Forelimb muscle (tissue), 1 donor: Measurements from ENCODE around the gene CERS5. TPM values are rescaled to one million over a fixed set of nuclear protein-coding genes. Genes with fewer than 3 reads are reported as not detected.

Experiments
- DNase-seq: peaks from one replicate; pipeline ENCODE4 v3.0.0-alpha.2; 2013; ENCODE audit warnings: low read depth
- polyA plus RNA-seq: library from polyadenylated mRNA; unstranded; fragments of 120-200 nt; gene quantifications from one replicate; pipeline ENCODE4 v1.2.1, GENCODE V29; 2013; ENCODE audit not compliant: insufficient read length

Gene CERS5, protein sequence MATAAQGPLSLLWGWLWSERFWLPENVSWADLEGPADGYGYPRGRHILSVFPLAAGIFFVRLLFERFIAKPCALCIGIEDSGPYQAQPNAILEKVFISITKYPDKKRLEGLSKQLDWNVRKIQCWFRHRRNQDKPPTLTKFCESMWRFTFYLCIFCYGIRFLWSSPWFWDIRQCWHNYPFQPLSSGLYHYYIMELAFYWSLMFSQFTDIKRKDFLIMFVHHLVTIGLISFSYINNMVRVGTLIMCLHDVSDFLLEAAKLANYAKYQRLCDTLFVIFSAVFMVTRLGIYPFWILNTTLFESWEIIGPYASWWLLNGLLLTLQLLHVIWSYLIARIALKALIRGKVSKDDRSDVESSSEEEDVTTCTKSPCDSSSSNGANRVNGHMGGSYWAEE
- polyA plus RNA-seq = 48.7 TPM

GRCh38 chr12:50167049-50167828 is at the start of gene CERS5:
Gene CERS5, minus strand, starts transcription at chr12:50167369. Its CDS starts 72 bp downstream, at chr12:50167297.
- DNase-seq = peak; percentile 95

DNA sequence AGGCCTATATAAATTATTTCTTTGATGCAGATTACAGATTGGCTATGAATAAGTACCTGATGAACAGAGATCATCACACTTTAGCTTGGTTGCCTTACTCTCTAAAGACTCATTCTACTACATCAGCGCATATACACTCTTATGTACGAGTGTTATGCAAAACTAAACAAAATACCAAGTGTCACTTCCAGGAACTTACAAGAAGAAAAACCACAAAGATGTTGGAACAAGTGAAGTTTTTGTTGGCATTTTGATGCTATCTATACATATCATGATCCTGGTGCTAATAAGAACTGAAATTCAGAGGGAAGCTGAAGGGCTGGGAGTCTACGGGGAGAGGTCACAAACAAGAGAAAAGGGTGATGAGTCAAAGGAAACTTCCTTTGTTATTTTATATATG is 47.9 kb upstream of the CERS5 start:
- no peak for DNase-seq

DNA sequence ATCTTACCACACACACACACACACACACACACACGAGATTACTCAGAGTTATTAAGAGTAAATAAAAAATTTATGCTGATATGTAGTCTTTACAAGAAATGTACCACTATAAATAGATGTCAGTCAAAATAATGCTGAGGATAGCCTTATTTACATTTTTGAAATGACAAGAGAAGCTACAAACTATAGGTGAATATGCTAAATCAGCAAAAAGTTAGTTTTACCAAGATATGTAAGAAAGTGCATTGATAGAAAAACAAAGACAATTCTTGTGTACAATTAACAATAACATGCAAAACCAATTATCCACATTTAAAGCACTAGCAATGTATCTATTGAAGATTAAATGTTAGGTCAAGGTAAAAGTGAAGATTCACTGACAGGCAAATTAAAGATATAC is 46.8 kb upstream of the CERS5 start:
- DNase-seq = no peak

GRCh38 chr12:50213439-50213838 is 46.3 kb upstream of the CERS5 start:
- no peak for DNase-seq

DNA sequence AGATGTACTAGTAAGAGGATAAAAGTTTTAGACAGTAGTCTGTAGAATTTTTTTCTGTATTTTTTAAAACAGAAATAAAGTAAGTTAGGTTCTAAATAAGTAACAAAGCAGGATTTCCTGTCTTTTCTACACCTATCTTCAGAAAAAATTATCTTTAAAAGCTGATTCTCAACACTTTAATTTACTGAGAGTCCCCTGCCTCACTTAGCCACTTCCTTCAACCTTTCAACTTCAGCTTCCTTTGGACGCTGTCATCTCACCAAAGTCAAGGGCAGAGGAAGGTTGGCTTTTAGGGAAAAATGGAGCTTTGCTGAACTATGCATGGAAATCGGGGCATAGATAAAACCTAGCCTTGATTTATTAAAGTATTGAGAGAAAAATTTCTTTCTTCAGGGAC is 44.9 kb upstream of the CERS5 start:
- DNase-seq = no peak

GRCh38 chr12:50211392-50212070 is 44.4 kb upstream of the CERS5 start:
- no peak for DNase-seq

- DNase-seq = no peak
These were observed 40.3 kb upstream of the CERS5 start for GRCh38 chr12:50207424-50207823.

- DNase-seq = no peak
These were observed 38.5 kb upstream of the CERS5 start for GRCh38 chr12:50205648-50206047.

DNA sequence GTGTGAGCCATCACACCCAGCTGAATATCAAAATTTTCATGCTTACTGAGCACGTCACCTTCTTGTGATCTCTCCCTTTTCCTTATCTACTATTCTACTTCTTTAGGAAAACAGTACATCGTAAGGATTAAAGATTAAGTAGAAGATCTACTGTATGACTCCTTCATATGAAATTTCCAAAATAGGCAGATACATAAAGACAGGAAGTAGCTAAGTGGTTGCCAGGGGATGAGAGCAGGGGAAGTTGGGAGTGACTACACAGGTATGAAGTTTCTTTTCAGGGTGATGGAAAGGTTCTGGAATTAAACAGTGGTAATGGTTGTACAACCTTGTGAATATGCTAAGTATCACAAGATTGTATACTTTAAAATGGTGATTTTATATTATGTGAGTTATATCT is 36.5 kb upstream of the CERS5 start:
- no peak for DNase-seq

GRCh38 chr12:50201987-50202521 is 34.9 kb upstream of the CERS5 start:
- DNase-seq = no peak

- DNase-seq = no peak
These were observed 33.5 kb upstream of the CERS5 start for GRCh38 chr12:50200552-50201273.

GRCh38 chr12:50198829-50199228 is 31.7 kb upstream of the CERS5 start:
- no peak for DNase-seq

DNA sequence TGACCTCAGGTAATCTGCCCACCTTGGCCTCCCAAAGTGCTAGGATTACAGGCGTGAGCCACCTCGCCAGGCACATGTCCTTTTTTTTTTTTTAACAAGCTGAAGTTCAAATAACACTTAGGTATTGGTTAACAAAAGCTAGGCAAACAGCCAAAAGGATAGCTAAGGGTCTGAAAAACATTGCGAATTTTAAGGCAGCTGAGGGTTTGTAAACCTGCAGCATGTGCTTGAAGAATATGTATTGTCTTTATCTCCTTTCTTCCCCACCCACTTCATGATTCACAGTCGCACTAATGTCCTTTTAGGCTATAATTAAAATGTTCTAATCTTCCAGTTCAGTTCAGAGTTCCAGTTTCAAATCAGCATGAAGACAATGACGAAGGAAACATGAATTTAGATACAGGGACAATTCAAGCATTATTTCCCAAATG is 30.1 kb upstream of the CERS5 start:
- DNase-seq = no peak

GRCh38 chr12:50196537-50196936 is 29.4 kb upstream of the CERS5 start:
- no peak for DNase-seq

DNA sequence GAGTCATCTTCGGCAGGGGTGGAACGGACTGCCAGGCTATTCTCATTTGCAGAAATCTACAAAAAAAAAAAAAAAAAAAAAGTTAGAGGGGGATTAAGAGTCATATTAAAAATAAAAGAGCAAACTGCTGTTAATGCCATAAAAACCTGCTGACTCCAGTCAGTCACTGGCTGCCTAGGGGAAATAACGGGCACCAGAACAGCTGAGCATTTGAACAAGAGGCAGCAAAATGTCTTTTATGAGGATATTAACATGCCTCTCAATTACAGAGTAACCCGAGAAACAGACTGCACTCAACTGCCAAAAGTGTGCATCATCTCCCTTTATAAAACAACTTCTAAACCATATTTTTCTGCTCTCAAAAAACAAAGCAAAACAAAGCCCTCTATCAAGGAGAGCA is 28.7 kb upstream of the CERS5 start:
- DNase-seq = no peak

- DNase-seq = no peak
These were observed 25.7 kb upstream of the CERS5 start for GRCh38 chr12:50192908-50193307.

GRCh38 chr12:50192236-50192635 is 25.1 kb upstream of the CERS5 start:
- no peak for DNase-seq

GRCh38 chr12:50190859-50191258 is 23.7 kb upstream of the CERS5 start:
- DNase-seq = no peak

DNA sequence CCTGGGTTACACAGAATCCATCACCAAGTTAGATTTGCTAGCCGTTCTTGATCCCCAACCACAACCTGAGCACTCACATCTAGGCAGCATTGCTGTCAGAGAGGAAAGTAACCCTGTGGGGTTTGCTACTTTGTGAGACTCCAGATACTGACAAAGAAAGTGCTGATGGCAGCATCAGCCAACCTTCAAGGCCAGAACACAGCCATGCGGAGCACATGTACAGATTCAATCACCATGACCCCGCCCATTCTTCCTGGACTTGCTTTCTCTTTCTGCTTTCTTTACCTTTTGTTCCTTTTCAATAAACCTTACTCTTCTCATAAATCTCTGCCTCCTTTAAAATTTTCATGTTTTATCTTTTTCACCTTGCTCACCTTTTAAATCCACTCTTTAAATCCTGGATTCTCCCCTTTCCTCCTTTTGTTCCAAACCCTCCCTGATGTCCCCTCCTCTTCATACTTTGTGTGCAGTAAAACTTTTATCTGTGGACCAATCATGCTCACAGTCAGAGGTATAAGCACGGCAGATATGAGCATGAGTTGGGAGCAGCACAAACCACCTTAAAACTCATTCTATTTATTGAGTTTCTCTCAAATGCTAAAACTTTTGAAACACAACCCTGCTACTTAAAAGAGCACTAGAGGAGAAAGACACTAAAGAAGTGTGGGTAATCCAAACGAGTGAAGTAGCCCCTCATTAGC is 21.9 kb upstream of the CERS5 start:
- no peak for DNase-seq

DNA sequence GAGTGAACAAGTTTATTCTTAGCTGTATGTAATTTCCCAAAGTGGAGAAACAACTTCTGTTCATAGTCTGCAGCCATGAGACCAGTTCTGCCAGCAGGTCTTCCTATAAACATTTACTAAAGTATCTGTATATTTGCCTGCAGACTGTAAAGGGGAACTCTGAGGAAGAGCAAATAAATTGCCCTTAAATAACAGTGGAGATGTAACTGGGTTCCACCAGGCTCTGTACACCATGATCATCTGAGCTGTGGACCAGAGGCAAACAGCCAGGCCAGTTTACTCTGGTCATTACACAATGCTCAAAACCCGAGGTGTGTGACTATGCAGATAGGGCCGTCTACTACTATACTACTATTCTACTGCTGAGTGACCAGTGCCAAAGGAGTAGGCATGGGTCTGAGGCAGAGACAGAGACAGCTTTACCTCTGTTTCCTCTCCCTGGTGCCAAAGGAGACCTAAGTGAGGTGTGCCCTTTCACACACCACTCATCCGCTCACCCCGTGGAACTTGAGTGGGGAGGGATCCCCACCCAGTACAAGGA is 21.1 kb upstream of the CERS5 start:
- DNase-seq = no peak
